CD4-positive, alpha-beta T cell (primary cell): ENCODE measurements around the gene PCDHA3. TPM values are rescaled to one million over a fixed set of nuclear protein-coding genes. Genes with fewer than 3 reads are reported as not detected.
"Not testable (repeated sequence)": the region's sequence is repeated elsewhere in the genome, so short reads cannot be mapped to it uniquely, and the experiment has no call there.

Experiments
- ATAC-seq: fragments of 200-7000 bp; cut with Tn5 transposase; one replicate; pipeline ENCODE4 v1.10.0; 2022; ENCODE audit warnings: mild to moderate bottlenecking; ENCODE audit not compliant: poor library complexity
- CTCF ChIA-PET: fragments of 350-600 bp; sonication (Branson Sonifier 250); formaldehyde crosslinking; loops from one replicate; lab custom pipeline; 2021; ENCODE audit warnings: antibody characterized with exemption, inconsistent platforms; lab: Charles Lee
- POLR2A ChIA-PET: fragments of 350-600 bp; sonication (Branson Sonifier 250); formaldehyde crosslinking; loops from one replicate; lab custom pipeline; 2021; ENCODE audit warnings: antibody characterized with exemption, inconsistent platforms; lab: Charles Lee
- DNase-seq, 14 experiments: peaks; one replicate each; pipeline ENCODE4 v3.0.0-alpha.2; 2013 to 2020; ENCODE audit warnings: mixed read lengths in 2 of 14
- H3K27ac ChIP-seq, 2 donors: one replicate each; pipeline versions ENCODE4 v1.5.1 to v1.7.0; 2013; ENCODE audit warnings: low read length in 2 of 2, low read depth in 1 of 2, mild to moderate bottlenecking in 1 of 2
- H3K27me3 ChIP-seq, 2 experiments: 1 replicate in 1 of 2; 2 replicates in 1 of 2; pipeline versions ENCODE4 v1.6.1 to v1.7.0; 2013; ENCODE audit warnings: low read length in 2 of 2, control low read depth in 1 of 2, mild to moderate bottlenecking in 1 of 2, moderate library complexity in 1 of 2; ENCODE audit not compliant: insufficient read depth in 2 of 2, control insufficient read depth in 1 of 2
- H3K36me3 ChIP-seq: one replicate; pipeline ENCODE4 v1.6.1; 2013; ENCODE audit warnings: low read length, control low read depth; ENCODE audit not compliant: insufficient read depth
- H3K4me1 ChIP-seq: one replicate; pipeline ENCODE4 v1.6.1; 2013; ENCODE audit warnings: low read length, control low read depth; ENCODE audit not compliant: insufficient read depth
- H3K4me3 ChIP-seq: one replicate; pipeline ENCODE4 v1.5.1; 2013; ENCODE audit warnings: mild to moderate bottlenecking, low read length, moderate library complexity
- H3K9me3 ChIP-seq, 2 experiments: 1 replicate in 1 of 2; 2 replicates in 1 of 2; pipeline versions ENCODE4 v1.6.1 to v1.7.0; 2013; ENCODE audit warnings: low read length in 2 of 2, mild to moderate bottlenecking in 2 of 2, control low read depth in 1 of 2, moderate library complexity in 1 of 2; ENCODE audit not compliant: control insufficient read depth in 1 of 2, insufficient read depth in 1 of 2
- H3K27ac Mint-ChIP-seq: one replicate; pipeline ENCODE4 v1.8.0; 2020; ENCODE audit warnings: mixed read lengths
- H3K27me3 Mint-ChIP-seq: one replicate; pipeline ENCODE4 v1.8.0; 2021; ENCODE audit warnings: mixed read lengths
- H3K36me3 Mint-ChIP-seq: one replicate; pipeline ENCODE4 v1.8.0; 2021; ENCODE audit warnings: low read depth, mixed read lengths
- H3K4me1 Mint-ChIP-seq: one replicate; pipeline ENCODE4 v1.8.0; 2021; ENCODE audit warnings: low read depth, mixed read lengths
- H3K4me3 Mint-ChIP-seq: one replicate; pipeline ENCODE4 v1.8.0; 2020; ENCODE audit warnings: mild to moderate bottlenecking, mixed read lengths
- H3K9me3 Mint-ChIP-seq: one replicate; pipeline ENCODE4 v1.8.0; 2020; ENCODE audit warnings: mixed read lengths
- CTCF ChIP-seq: fragments of 200-600 bp; IDR thresholded peaks from one replicate; pipeline ENCODE4 v1.8.0; 2022; ENCODE audit warnings: antibody characterized with exemption, mild to moderate bottlenecking
- intact Hi-C, 2 experiments: fragments of 100-400 bp; cut with DNase I in 1 of 2; cut with micrococcal nuclease in 1 of 2; formaldehyde crosslinking; loops; one replicate each; pipeline versions ENCODE4 v1.15.1 to v1.9.0; 2023 to 2025; cut with DNase I, micrococcal nuclease
- total RNA-seq, 174 experiments: library from RNA in 2 of 174; stranded (reverse) in 2 of 174; gene quantifications; one replicate each; pipeline ENCODE4 v1.2.3 and lab custom pipeline; 2021 to 2026

The PCDHA3 gene
- total RNA-seq, 2 experiments from 2014 or later = not detected

- no peak for ATAC-seq
- no peak overlapping the region for H3K4me3 Mint-ChIP-seq
- Histone ChIP-seq H3K27me3 (peaks cover 30 to 33% of the 10 kb centered on the region in 2 experiments), H3K4me1 (no peaks in the 10 kb centered on the region), H3K4me3 (no peak overlapping the region), H3K9me3 (peaks cover 43 to 75% of the 10 kb centered on the region in 2 experiments), H3K27ac (no peak overlapping the region), H3K36me3 (no peaks in the 10 kb centered on the region)
- intact Hi-C loops = no loop called here
- H3K27ac Mint-ChIP-seq = no peak overlapping the region
- ChIA-PET POLR2A (no interaction called here), CTCF (no interaction called here)
- DNase-seq = no peak
- H3K4me1 Mint-ChIP-seq = no peaks in the 10 kb centered on the region
- peaks cover 78% of the 10 kb centered on the region for H3K27me3 Mint-ChIP-seq
- peaks cover 14% of the 10 kb centered on the region for H3K9me3 Mint-ChIP-seq
- peaks cover 36% of the 10 kb centered on the region for H3K36me3 Mint-ChIP-seq
- TF ChIP-seq CTCF = no peak
These were observed 9.8 kb upstream of the PCDHA3 start for GRCh38 chr5:140791089-140791488.

- CTCF ChIA-PET = no interaction called here
- peaks cover 64% of the 10 kb centered on the region for H3K27me3 Mint-ChIP-seq
- H3K4me1 ChIP-seq = no peaks in the 10 kb centered on the region
- H3K4me1 Mint-ChIP-seq = no peaks in the 10 kb centered on the region
- peaks cover 14% of the 10 kb centered on the region for H3K9me3 Mint-ChIP-seq
- H3K9me3 ChIP-seq = peaks cover 24 to 43% of the 10 kb centered on the region in 2 experiments
- TF ChIP-seq CTCF = no peak
- no peaks in the 10 kb centered on the region for H3K36me3 ChIP-seq
- H3K4me3 Mint-ChIP-seq = no peak within 1 kb of the TSS
- H3K27ac ChIP-seq = no peak within 1 kb of the TSS
- intact Hi-C loops = no loop called here
- H3K36me3 Mint-ChIP-seq = peaks cover 29% of the 10 kb centered on the region
- H3K4me3 ChIP-seq = no peak within 1 kb of the TSS
- ATAC-seq = no peak
- peaks cover 15 to 19% of the 10 kb centered on the region in 2 experiments for H3K27me3 ChIP-seq
- no peak for DNase-seq
- POLR2A ChIA-PET = no interaction called here
- H3K27ac Mint-ChIP-seq = no peak within 1 kb of the TSS
These were observed 6.1 kb upstream of the PCDHA3 start, which contains the start of gene PCDHA2 for GRCh38 chr5:140794595-140795258. PCDHA2 (plus strand) TSS chr5:140794852.

- Mint-ChIP-seq H3K4me3 (no peak overlapping the region), H3K27ac (no peak overlapping the region), H3K4me1 (no peaks in the 10 kb centered on the region), H3K36me3 (peaks cover 27% of the 10 kb centered on the region), H3K9me3 (peaks cover 18% of the 10 kb centered on the region), H3K27me3 (peaks cover 66% of the 10 kb centered on the region)
- Histone ChIP-seq H3K4me3 (no peak overlapping the region), H3K27ac (no peak overlapping the region), H3K27me3 (peaks cover 15 to 16% of the 10 kb centered on the region in 2 experiments), H3K36me3 (no peaks in the 10 kb centered on the region), H3K9me3 (peaks cover 24 to 38% of the 10 kb centered on the region in 2 experiments), H3K4me1 (no peaks in the 10 kb centered on the region)
- POLR2A ChIA-PET = no interaction called here
- CTCF ChIA-PET = no interaction called here
- DNase-seq (no peak), ATAC-seq (no peak)
- TF ChIP-seq CTCF = no peak
- intact Hi-C loops = no loop called here
These were observed 5.6 kb upstream of the PCDHA3 start for GRCh38 chr5:140795259-140795641.

- Mint-ChIP-seq H3K27me3 (peaks cover 58% of the 10 kb centered on the region), H3K36me3 (peaks cover 27% of the 10 kb centered on the region), H3K9me3 (peaks cover 16% of the 10 kb centered on the region)
- H3K36me3 ChIP-seq, H3K4me1 ChIP-seq, ATAC-seq, H3K27ac ChIP-seq, DNase-seq, H3K4me3 ChIP-seq, H3K27ac Mint-ChIP-seq, H3K4me3 Mint-ChIP-seq, CTCF ChIA-PET, POLR2A ChIA-PET, intact Hi-C loops, H3K4me1 Mint-ChIP-seq: not testable (repeated sequence)
- Histone ChIP-seq H3K27me3 (peaks cover 16 to 19% of the 10 kb centered on the region in 2 experiments), H3K9me3 (peaks cover 27 to 42% of the 10 kb centered on the region in 2 experiments)
These were observed 4.7 kb upstream of the PCDHA3 start for GRCh38 chr5:140796072-140796717.
